ENCODE results near the gene GPR45.
A peak's percentile ranks its signal among the peaks of the same experiment; 100 is the strongest.

- TF ChIP-seq, protein P1, sequence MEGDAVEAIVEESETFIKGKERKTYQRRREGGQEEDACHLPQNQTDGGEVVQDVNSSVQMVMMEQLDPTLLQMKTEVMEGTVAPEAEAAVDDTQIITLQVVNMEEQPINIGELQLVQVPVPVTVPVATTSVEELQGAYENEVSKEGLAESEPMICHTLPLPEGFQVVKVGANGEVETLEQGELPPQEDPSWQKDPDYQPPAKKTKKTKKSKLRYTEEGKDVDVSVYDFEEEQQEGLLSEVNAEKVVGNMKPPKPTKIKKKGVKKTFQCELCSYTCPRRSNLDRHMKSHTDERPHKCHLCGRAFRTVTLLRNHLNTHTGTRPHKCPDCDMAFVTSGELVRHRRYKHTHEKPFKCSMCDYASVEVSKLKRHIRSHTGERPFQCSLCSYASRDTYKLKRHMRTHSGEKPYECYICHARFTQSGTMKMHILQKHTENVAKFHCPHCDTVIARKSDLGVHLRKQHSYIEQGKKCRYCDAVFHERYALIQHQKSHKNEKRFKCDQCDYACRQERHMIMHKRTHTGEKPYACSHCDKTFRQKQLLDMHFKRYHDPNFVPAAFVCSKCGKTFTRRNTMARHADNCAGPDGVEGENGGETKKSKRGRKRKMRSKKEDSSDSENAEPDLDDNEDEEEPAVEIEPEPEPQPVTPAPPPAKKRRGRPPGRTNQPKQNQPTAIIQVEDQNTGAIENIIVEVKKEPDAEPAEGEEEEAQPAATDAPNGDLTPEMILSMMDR (IDR thresholded peaks at IDR 0.05) = peak; percentile 22 to 54 (median 38)
- no peak for TF ChIP-seq POLR2A (IDR thresholded peaks at IDR 0.05)
Measured at GRCh38 chr2:105235388-105236059, 6.0 kb upstream of the GPR45 start.

Data from tibial nerve (tissue), 3 donors.